HL-60 (cell line): ENCODE measurements around the gene ETV3.

ENCODE experiments used
- CTCF ChIP-seq: IDR thresholded peaks from one replicate; pipeline ENCODE4 v1.5.1; 2011; ENCODE audit warnings: low read length, control low read depth, inconsistent platforms; ENCODE audit not compliant: insufficient read depth
- GABPA ChIP-seq: IDR thresholded peaks from 2 replicates; pipeline ENCODE4 v1.6.1; 2012; ENCODE audit warnings: low read depth
- POLR2AphosphoS5 ChIP-seq: IDR thresholded peaks from 2 replicates; pipeline ENCODE4 v1.6.1; 2012; ENCODE audit warnings: low read depth
- SPI1 ChIP-seq: IDR thresholded peaks from 2 replicates; pipeline ENCODE4 v1.6.1; 2012; ENCODE audit warnings: low read depth, mild to moderate bottlenecking, borderline replicate concordance
- TF ChIP-seq, protein P1 (sequence below): IDR thresholded peaks from 2 replicates; pipeline ENCODE4 v1.6.1; 2012; ENCODE audit warnings: low read depth; ENCODE audit not compliant: insufficient replicate concordance

DNA sequence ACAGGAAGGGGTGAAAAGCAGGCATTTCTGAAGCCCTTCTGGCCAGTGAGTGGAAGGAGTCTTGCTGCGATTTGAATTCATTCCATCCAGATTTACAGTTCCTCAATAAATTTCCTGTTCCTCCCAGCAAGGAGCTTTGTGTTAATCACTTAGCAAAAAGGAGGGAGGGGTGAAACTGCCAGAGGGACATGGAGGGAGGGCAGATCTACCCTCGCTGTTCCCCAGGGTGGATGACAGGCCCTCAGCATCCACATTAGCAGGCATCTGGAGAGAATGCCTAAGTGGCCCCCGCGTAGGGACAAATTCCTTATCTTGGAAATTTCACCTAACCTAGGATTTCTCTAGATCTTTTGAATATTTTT, 1.2 kb downstream of the ETV3 start:
- TF ChIP-seq, protein P1, sequence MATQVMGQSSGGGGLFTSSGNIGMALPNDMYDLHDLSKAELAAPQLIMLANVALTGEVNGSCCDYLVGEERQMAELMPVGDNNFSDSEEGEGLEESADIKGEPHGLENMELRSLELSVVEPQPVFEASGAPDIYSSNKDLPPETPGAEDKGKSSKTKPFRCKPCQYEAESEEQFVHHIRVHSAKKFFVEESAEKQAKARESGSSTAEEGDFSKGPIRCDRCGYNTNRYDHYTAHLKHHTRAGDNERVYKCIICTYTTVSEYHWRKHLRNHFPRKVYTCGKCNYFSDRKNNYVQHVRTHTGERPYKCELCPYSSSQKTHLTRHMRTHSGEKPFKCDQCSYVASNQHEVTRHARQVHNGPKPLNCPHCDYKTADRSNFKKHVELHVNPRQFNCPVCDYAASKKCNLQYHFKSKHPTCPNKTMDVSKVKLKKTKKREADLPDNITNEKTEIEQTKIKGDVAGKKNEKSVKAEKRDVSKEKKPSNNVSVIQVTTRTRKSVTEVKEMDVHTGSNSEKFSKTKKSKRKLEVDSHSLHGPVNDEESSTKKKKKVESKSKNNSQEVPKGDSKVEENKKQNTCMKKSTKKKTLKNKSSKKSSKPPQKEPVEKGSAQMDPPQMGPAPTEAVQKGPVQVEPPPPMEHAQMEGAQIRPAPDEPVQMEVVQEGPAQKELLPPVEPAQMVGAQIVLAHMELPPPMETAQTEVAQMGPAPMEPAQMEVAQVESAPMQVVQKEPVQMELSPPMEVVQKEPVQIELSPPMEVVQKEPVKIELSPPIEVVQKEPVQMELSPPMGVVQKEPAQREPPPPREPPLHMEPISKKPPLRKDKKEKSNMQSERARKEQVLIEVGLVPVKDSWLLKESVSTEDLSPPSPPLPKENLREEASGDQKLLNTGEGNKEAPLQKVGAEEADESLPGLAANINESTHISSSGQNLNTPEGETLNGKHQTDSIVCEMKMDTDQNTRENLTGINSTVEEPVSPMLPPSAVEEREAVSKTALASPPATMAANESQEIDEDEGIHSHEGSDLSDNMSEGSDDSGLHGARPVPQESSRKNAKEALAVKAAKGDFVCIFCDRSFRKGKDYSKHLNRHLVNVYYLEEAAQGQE, result no peak
- TF ChIP-seq POLR2AphosphoS5, result no peak
- TF ChIP-seq CTCF, result no peak
- no peak for TF ChIP-seq GABPA
- TF ChIP-seq SPI1, result no peak
